ENCODE data around the gene MTG2.

Gene MTG2

GRCh38 chr20:62212299-62212698, 29.5 kb downstream of the MTG2 start:
- H3K36me3 Mint-ChIP-seq (ENCODE audit: low read depth) = no peaks in the 10 kb centered on the region
- no peak for TF ChIP-seq CTCF (IDR thresholded peaks at IDR 0.05; ENCODE audit: unreplicated experiment in 3 of 3)
- peaks cover 52% of the 10 kb centered on the region for H3K27me3 Mint-ChIP-seq (ENCODE audit: low read depth)
- no peaks in the 10 kb centered on the region for H3K4me1 Mint-ChIP-seq
- no peaks in the 10 kb centered on the region for H3K9me3 Mint-ChIP-seq
- H3K27ac Mint-ChIP-seq = no peak overlapping the region
- no peak overlapping the region for H3K4me3 Mint-ChIP-seq

- Mint-ChIP-seq H3K27me3 (ENCODE audit: low read depth) (peaks cover 63% of the 10 kb centered on the region), H3K27ac (no peak overlapping the region), H3K9me3 (no peaks in the 10 kb centered on the region), H3K36me3 (ENCODE audit: low read depth) (no peaks in the 10 kb centered on the region), H3K4me3 (no peak overlapping the region), H3K4me1 (no peaks in the 10 kb centered on the region)
- TF ChIP-seq CTCF (IDR thresholded peaks at IDR 0.05; ENCODE audit: unreplicated experiment in 3 of 3) = no peak
These were observed 31.2 kb downstream of the MTG2 start for GRCh38 chr20:62214067-62214466.

GRCh38 chr20:62215020-62215990, 32.5 kb downstream of the MTG2 start:
- no peak overlapping the region for H3K27ac Mint-ChIP-seq
- H3K4me3 Mint-ChIP-seq = no peak overlapping the region
- no peaks in the 10 kb centered on the region for H3K4me1 Mint-ChIP-seq
- H3K27me3 Mint-ChIP-seq (ENCODE audit: low read depth) = peaks cover 62% of the 10 kb centered on the region
- H3K9me3 Mint-ChIP-seq = no peaks in the 10 kb centered on the region
- H3K36me3 Mint-ChIP-seq (ENCODE audit: low read depth) = no peaks in the 10 kb centered on the region
- TF ChIP-seq CTCF (IDR thresholded peaks at IDR 0.05; ENCODE audit: unreplicated experiment in 3 of 3) = no peak

GRCh38 chr20:62215991-62216635, 33.3 kb downstream of the MTG2 start:
- H3K27me3 Mint-ChIP-seq (ENCODE audit: low read depth) = peaks cover 65% of the 10 kb centered on the region
- no peaks in the 10 kb centered on the region for H3K4me1 Mint-ChIP-seq
- H3K27ac Mint-ChIP-seq = no peak overlapping the region
- H3K9me3 Mint-ChIP-seq = no peaks in the 10 kb centered on the region
- TF ChIP-seq CTCF (IDR thresholded peaks at IDR 0.05; ENCODE audit: unreplicated experiment in 3 of 3) = no peak
- no peaks in the 10 kb centered on the region for H3K36me3 Mint-ChIP-seq (ENCODE audit: low read depth)
- no peak overlapping the region for H3K4me3 Mint-ChIP-seq

GRCh38 chr20:62216636-62217566, 34.1 kb downstream of the MTG2 start:
- no peaks in the 10 kb centered on the region for H3K36me3 Mint-ChIP-seq (ENCODE audit: low read depth)
- H3K9me3 Mint-ChIP-seq = no peaks in the 10 kb centered on the region
- H3K4me3 Mint-ChIP-seq = no peak overlapping the region

More at GRCh38 chr20:62216636-62217566, 34.1 kb downstream of the MTG2 start:
- H3K27ac Mint-ChIP-seq = no peak overlapping the region
- TF ChIP-seq CTCF (IDR thresholded peaks at IDR 0.05; ENCODE audit: unreplicated experiment in 3 of 3) = no peak
- H3K4me1 Mint-ChIP-seq = no peaks in the 10 kb centered on the region
- peaks cover 72% of the 10 kb centered on the region for H3K27me3 Mint-ChIP-seq (ENCODE audit: low read depth)

Data from nephron (organoid).